Activated CD4-positive, alpha-beta T cell treated with anti-CD3 and anti-CD28 coated beads for 36 hours (primary cell): ENCODE results near the gene BRINP1. TPM values are rescaled to one million over a fixed set of nuclear protein-coding genes. Genes with fewer than 3 reads are reported as not detected.
"Not testable (repeated sequence)": the region's sequence is repeated elsewhere in the genome, so short reads cannot be mapped to it uniquely, and the experiment has no call there.

Experiments
- ATAC-seq: fragments of 200-7000 bp; cut with Tn5 transposase; one replicate; pipeline ENCODE4 v1.10.0; 2021; ENCODE audit warnings: mild to moderate bottlenecking, moderate library complexity
- CTCF ChIA-PET: fragments of 350-600 bp; sonication (Branson Sonifier 250); formaldehyde crosslinking; loops from one replicate; lab custom pipeline; 2021; ENCODE audit warnings: antibody characterized with exemption; lab: Charles Lee
- POLR2A ChIA-PET: fragments of 350-600 bp; sonication (Branson Sonifier 250); formaldehyde crosslinking; loops from one replicate; lab custom pipeline; 2021; ENCODE audit warnings: antibody characterized with exemption, inconsistent platforms; lab: Charles Lee
- DNase-seq: peaks from one replicate; pipeline ENCODE4 v3.0.0-alpha.2; 2020
- H3K27ac Mint-ChIP-seq: one replicate; pipeline ENCODE4 v1.8.0; 2021; ENCODE audit warnings: mixed read lengths
- H3K27me3 Mint-ChIP-seq: one replicate; pipeline ENCODE4 v1.8.0; 2021; ENCODE audit warnings: mixed read lengths
- H3K36me3 Mint-ChIP-seq: one replicate; pipeline ENCODE4 v1.8.0; 2021; ENCODE audit warnings: low read depth, mixed read lengths
- H3K4me1 Mint-ChIP-seq: one replicate; pipeline ENCODE4 v1.8.0; 2021; ENCODE audit warnings: mixed read lengths
- H3K4me3 Mint-ChIP-seq: one replicate; pipeline ENCODE4 v1.8.0; 2021; ENCODE audit warnings: mild to moderate bottlenecking, moderate library complexity, mixed read lengths
- H3K9me3 Mint-ChIP-seq: one replicate; pipeline ENCODE4 v1.8.0; 2021; ENCODE audit warnings: low read depth, mixed read lengths
- intact Hi-C, 2 experiments: fragments of 100-400 bp; cut with DNase I in 1 of 2; cut with micrococcal nuclease in 1 of 2; formaldehyde crosslinking; loops; one replicate each; pipeline versions ENCODE4 v1.14.2 to v1.15.1; 2022 to 2024; cut with DNase I, micrococcal nuclease
- total RNA-seq, 2 experiments: library from RNA; stranded (reverse); gene quantifications; one replicate each; pipeline ENCODE4 v1.2.3, GENCODE V29; 2021

The BRINP1 gene
- total RNA-seq, 2 experiments from 2014 or later, result not detected

GRCh38 chr9:119179701-119180100, 189.5 kb downstream of the BRINP1 start:
- Mint-ChIP-seq H3K4me3 (no peak overlapping the region), H3K9me3 (no peaks in the 10 kb centered on the region), H3K4me1 (no peaks in the 10 kb centered on the region), H3K36me3 (no peaks in the 10 kb centered on the region), H3K27me3 (no peaks in the 10 kb centered on the region), H3K27ac (no peak overlapping the region)
- intact Hi-C loops, result no loop called here
- ChIA-PET POLR2A (no interaction called here), CTCF (no interaction called here)
- ATAC-seq (no peak), DNase-seq (no peak)

GRCh38 chr9:119177196-119177595, 192.0 kb downstream of the BRINP1 start:
- intact Hi-C loops, result no loop called here
- Mint-ChIP-seq H3K9me3 (no peaks in the 10 kb centered on the region), H3K4me3 (no peak overlapping the region), H3K27ac (no peak overlapping the region), H3K27me3 (no peaks in the 10 kb centered on the region), H3K36me3 (no peaks in the 10 kb centered on the region), H3K4me1 (no peaks in the 10 kb centered on the region)
- no peak for DNase-seq
- POLR2A ChIA-PET, result no interaction called here
- no peak for ATAC-seq
- CTCF ChIA-PET, result interaction anchor here (1.1 kb wide), 1 partner anchor 21 kb away, joined by 3 read pairs; no protein-coding TSS in a partner anchor

GRCh38 chr9:119175581-119175980, 193.7 kb downstream of the BRINP1 start:
- Mint-ChIP-seq H3K36me3 (no peaks in the 10 kb centered on the region), H3K9me3 (no peaks in the 10 kb centered on the region), H3K27me3 (no peaks in the 10 kb centered on the region), H3K4me3 (no peak overlapping the region), H3K4me1 (no peaks in the 10 kb centered on the region), H3K27ac (no peak overlapping the region)
- ATAC-seq, result no peak
- ChIA-PET CTCF (no interaction called here), POLR2A (no interaction called here)
- DNase-seq, result no peak
- intact Hi-C loops, result no loop called here

DNA sequence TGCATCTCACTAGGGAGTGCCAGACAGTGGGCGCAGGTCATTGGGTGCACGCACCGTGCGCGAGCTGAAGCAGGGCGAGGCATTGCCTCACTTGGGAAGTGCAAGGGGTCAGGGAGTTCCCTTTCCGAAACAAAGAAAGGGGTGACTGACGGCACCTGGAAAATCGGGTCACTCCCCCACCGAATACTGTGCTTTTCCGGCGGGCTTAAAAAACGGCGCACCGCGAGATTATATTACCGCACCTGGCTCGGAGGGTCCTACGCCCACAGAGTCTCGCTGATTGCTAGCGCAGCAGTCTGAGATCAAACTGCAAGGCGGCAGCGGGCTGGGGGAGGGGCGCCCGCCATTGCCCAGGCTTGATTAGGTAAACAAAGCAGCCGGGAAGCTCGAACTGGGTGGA, 200.0 kb downstream of the BRINP1 start:
- H3K36me3 Mint-ChIP-seq, H3K4me3 Mint-ChIP-seq, DNase-seq, CTCF ChIA-PET, H3K4me1 Mint-ChIP-seq, intact Hi-C loops, POLR2A ChIA-PET, H3K27me3 Mint-ChIP-seq, H3K27ac Mint-ChIP-seq, ATAC-seq, H3K9me3 Mint-ChIP-seq: not testable (repeated sequence)

GRCh38 chr9:119167876-119168275, 201.4 kb downstream of the BRINP1 start:
- no peak overlapping the region for H3K4me3 Mint-ChIP-seq
- intact Hi-C loops, result no loop called here
- H3K36me3 Mint-ChIP-seq, result no peaks in the 10 kb centered on the region
- H3K4me1 Mint-ChIP-seq, result no peaks in the 10 kb centered on the region
- ATAC-seq (no peak), DNase-seq (no peak)
- ChIA-PET CTCF (no interaction called here), POLR2A (no interaction called here)
- H3K9me3 Mint-ChIP-seq, result no peaks in the 10 kb centered on the region
- peaks cover 4% of the 10 kb centered on the region for H3K27me3 Mint-ChIP-seq
- no peak overlapping the region for H3K27ac Mint-ChIP-seq

- ChIA-PET CTCF (no interaction called here), POLR2A (no interaction called here)
- H3K4me1 Mint-ChIP-seq, result no peaks in the 10 kb centered on the region
- H3K27ac Mint-ChIP-seq, result no peak overlapping the region
- ATAC-seq, result no peak
- H3K36me3 Mint-ChIP-seq, result no peaks in the 10 kb centered on the region
- H3K27me3 Mint-ChIP-seq, result peaks cover 4% of the 10 kb centered on the region
- intact Hi-C loops, result no loop called here
- peaks cover 1% of the 10 kb centered on the region for H3K9me3 Mint-ChIP-seq
- DNase-seq, result no peak
- no peak overlapping the region for H3K4me3 Mint-ChIP-seq
Observed at GRCh38 chr9:119167267-119167666, 202.0 kb downstream of the BRINP1 start.

- intact Hi-C loops, result no loop called here
- Mint-ChIP-seq H3K4me1 (no peaks in the 10 kb centered on the region), H3K36me3 (no peaks in the 10 kb centered on the region), H3K9me3 (peaks cover 1% of the 10 kb centered on the region), H3K27me3 (peaks cover 4% of the 10 kb centered on the region), H3K27ac (no peak overlapping the region), H3K4me3 (no peak overlapping the region)
- ATAC-seq (no peak), DNase-seq (no peak)
- POLR2A ChIA-PET, result no interaction called here
- CTCF ChIA-PET, result no interaction called here
Observed at GRCh38 chr9:119166096-119166495, 203.1 kb downstream of the BRINP1 start.

- ChIA-PET POLR2A (no interaction called here), CTCF (interaction anchor here (0.7 kb wide), 2 partner anchors 18 to 39 kb away, joined by 3 read pairs; no protein-coding TSS in a partner anchor)
- Mint-ChIP-seq H3K9me3 (peaks cover 1% of the 10 kb centered on the region), H3K4me1 (no peaks in the 10 kb centered on the region), H3K27ac (no peak overlapping the region), H3K36me3 (no peaks in the 10 kb centered on the region), H3K27me3 (peaks cover 4% of the 10 kb centered on the region), H3K4me3 (no peak overlapping the region)
- DNase-seq (no peak), ATAC-seq (no peak)
- intact Hi-C loops, result no loop called here
Observed at GRCh38 chr9:119165131-119165530, 204.1 kb downstream of the BRINP1 start.

DNA sequence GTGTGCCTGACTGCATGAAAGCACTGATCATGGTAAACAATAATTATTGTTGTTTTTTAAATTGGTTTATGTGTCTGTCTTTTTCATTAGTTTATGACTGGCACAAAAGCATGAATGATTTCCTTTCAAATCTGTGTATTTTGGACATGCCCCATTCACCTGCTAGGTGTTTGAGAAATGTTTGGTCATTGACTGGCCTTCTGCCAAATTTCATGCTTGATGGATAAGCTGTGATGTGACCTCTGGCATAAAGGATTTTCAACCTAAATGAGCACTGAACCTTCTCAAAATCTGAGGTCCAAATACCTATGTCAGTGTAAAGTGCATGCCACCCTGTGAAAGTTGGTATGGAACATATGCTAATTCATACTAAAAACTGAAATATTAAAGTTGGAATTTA, 204.5 kb downstream of the BRINP1 start:
- DNase-seq (no peak), ATAC-seq (no peak)
- no peaks in the 10 kb centered on the region for H3K36me3 Mint-ChIP-seq
- H3K27ac Mint-ChIP-seq, result no peak overlapping the region
- ChIA-PET CTCF (interaction anchor here (0.7 kb wide), 2 partner anchors 17 to 40 kb away, joined by 3 read pairs; no protein-coding TSS in a partner anchor), POLR2A (no interaction called here)
- H3K9me3 Mint-ChIP-seq, result peaks cover 1% of the 10 kb centered on the region
- intact Hi-C loops, result no loop called here
- H3K4me1 Mint-ChIP-seq, result no peaks in the 10 kb centered on the region
- H3K4me3 Mint-ChIP-seq, result no peak overlapping the region
- H3K27me3 Mint-ChIP-seq, result peaks cover 4% of the 10 kb centered on the region

DNA sequence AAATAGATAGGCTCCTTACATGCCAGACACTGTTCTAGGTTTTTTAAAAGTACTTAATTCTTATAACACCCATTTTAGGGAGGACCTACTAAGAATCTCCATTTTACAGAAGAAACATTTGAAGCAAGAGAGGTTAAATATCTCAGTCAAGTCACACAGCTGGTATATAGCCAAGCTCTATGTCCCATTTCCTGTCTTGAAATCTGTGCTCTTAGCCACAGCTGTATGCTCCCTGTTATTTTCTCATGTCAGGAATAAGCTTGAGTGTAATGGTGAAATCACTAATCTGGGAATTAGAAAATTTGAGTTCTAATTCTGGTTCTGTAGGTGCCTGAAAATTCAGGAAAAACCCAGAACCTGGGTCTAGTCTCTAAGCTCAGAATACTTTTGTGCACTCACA, 208.7 kb downstream of the BRINP1 start:
- intact Hi-C loops, result no loop called here
- Mint-ChIP-seq H3K9me3 (peaks cover 8% of the 10 kb centered on the region), H3K4me3 (no peak overlapping the region), H3K27ac (no peak overlapping the region), H3K4me1 (no peaks in the 10 kb centered on the region), H3K36me3 (no peaks in the 10 kb centered on the region), H3K27me3 (no peaks in the 10 kb centered on the region)
- no peak for ATAC-seq
- POLR2A ChIA-PET, result no interaction called here
- CTCF ChIA-PET, result no interaction called here
- DNase-seq, result no peak

- Mint-ChIP-seq H3K9me3 (peaks cover 8% of the 10 kb centered on the region), H3K4me3 (no peak overlapping the region), H3K27me3 (no peaks in the 10 kb centered on the region), H3K4me1 (no peaks in the 10 kb centered on the region), H3K27ac (no peak overlapping the region), H3K36me3 (no peaks in the 10 kb centered on the region)
- intact Hi-C loops, result no loop called here
- no peak for ATAC-seq
- DNase-seq, result no peak
- POLR2A ChIA-PET, result no interaction called here
- CTCF ChIA-PET, result no interaction called here
Observed at GRCh38 chr9:119159386-119159785, 209.8 kb downstream of the BRINP1 start.

DNA sequence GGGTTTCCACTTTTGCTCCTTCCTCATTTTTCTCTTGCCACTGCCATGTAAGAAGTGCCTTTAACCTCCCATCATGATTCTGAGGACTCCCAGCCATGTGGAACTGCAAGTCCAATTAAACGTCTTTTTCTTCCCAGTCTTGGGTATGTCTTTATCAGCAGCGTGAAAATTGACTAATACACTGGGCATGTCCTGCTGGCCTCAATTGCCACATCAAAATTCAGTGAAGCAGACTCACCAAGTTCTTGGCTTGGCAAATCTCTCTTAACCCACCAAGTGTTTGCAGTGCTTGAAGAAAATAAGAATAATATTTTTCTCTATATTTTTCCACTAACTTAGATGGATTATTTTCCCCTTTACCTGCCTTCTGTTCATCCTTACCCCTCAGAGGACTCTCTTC, 212.0 kb downstream of the BRINP1 start:
- no peak for DNase-seq
- ChIA-PET POLR2A (no interaction called here), CTCF (interaction anchor here (0.6 kb wide), 1 partner anchor 1239 kb away, joined by 4 read pairs; no protein-coding TSS in a partner anchor)
- no peak for ATAC-seq
- H3K27ac Mint-ChIP-seq, result no peak overlapping the region
- peaks cover 7% of the 10 kb centered on the region for H3K9me3 Mint-ChIP-seq
- no peaks in the 10 kb centered on the region for H3K27me3 Mint-ChIP-seq
- H3K4me1 Mint-ChIP-seq, result no peaks in the 10 kb centered on the region
- no peak overlapping the region for H3K4me3 Mint-ChIP-seq
- intact Hi-C loops, result no loop called here
- no peaks in the 10 kb centered on the region for H3K36me3 Mint-ChIP-seq
